Measurements from ENCODE around the gene AGTRAP.

The AGTRAP gene

GRCh38 chr1:11764519-11764918 is 28.6 kb downstream of the AGTRAP start:
- no peak for DNase-seq

- no peak for DNase-seq
Observed at GRCh38 chr1:11765661-11766428, 29.9 kb downstream of the AGTRAP start.

GRCh38 chr1:11766429-11766776 is 30.5 kb downstream of the AGTRAP start:
- no peak for DNase-seq

GRCh38 chr1:11767922-11768704 is 32.2 kb downstream of the AGTRAP start:
- DNase-seq = no peak

DNA sequence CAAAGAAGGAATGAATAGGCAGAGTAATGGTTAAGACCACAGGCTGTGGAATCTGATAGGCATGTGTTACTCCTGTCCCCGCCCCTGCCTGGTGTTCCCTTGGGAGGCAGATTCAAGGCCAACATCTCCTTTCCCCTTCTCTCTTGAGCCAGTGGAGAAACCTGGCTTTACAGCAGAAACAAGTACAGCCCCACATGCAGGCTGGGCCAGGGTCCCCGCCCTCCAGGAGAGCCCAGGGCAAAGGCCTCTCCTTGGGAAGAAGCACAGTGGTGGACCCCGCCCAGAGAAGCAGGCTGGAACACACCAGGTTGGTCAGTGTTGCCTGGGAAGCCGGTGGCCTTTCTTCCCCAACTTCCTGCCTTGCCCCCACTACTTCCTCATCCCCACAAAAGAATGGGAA is 32.9 kb downstream of the AGTRAP start:
- DNase-seq = no peak

DNA sequence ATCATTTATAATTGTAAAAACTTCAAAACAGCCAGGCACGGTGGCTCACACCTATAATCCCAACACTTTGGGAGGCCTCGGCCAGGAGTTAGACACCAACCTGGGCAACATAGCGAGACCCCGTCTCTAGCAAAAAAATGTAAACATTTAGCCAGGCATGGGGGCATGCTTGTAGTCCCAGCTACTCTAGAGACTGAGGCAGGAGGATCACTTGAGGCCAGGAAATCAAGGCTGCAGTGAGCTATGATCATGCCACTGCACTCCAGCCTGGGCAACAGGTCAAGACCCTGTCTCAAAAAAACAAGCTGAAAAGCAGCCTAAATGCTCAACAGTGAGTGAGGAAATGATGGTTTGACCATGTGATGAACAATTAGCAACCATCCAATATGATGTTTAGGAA is 33.3 kb downstream of the AGTRAP start:
- DNase-seq = no peak

DNA sequence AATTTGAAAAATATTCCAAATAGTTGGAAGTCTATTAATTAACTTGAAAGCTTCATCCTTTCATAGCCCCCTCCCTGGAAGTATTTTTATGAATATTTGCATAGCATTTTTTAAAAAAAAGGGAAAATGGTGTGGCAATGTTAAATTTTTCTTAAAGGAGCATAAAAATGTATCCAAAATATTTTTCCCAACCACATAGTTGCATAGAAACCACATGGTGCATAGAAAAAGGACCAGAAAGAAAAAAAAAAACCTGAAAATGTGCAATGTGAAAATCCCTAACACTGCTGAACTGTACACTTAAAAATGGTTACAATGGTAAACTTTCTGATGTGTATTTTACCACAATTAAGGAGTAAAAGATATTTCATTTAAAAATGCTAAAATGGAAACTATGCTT is 34.1 kb downstream of the AGTRAP start:
- no peak for DNase-seq

DNA sequence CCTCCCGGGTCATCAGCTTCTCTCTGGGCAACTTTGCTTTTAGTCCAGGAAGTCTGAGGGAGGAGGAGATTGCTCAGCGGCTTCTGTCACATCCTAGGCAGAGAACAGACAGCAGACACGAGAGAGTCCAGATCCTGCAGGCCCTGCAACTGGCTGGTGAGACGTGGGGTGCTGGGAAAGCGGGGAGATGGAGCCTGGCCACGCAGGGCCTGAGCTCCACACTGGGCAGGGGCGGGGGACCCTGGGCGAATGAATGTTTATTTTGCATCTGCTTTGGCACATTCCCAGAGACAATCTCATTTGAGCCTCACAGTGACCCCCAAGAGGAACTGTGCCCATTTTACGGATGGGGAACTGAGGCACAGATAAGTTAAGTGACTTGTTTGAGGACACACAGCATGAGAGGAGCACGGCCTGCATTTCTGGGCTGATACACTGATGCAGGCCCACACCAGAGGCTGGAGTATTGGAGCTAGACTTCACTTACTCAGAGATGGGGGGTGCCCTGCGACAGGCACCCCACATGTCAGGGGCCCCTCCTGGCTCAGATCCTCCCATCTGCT is 35.6 kb downstream of the AGTRAP start:
- DNase-seq = no peak

DNA sequence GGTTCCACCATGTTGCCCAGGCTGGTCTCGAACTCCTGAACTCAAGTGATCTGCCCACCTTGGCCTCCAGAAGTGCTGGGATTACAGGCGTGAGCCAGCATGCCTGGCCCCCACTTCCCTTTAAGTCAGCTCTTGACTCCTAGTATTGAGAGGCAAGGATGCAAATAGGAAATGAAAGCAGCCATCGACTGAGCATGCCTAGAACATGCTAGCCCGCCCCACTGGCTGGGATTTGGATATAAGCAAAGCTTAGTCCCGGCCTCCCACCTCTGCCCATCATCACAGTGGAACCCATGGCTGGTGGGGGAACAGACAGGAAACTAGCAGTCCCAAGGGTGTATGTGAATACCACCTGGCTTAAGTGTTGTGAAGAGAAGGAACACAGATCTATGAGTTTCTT is 36.5 kb downstream of the AGTRAP start:
- no peak for DNase-seq

DNA sequence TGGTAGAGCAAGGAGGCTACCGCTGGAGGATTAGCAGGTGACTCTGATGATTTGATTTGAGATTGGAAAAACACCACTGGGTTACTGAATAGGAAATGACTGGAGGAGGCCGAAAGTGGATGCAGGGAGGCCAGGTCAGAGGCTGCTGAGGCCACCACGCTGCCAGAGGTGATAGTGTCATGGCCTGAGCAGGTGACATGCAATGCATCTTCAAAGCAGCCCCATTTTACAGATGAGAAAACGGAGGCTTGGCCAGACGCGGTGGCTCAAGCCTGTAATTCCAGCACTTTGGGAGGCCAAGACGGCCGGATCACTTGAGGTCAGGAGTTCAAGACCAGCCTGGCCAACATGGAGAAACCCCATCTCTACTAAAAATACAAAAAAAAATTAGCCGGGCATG is 38.8 kb downstream of the AGTRAP start:
- DNase-seq = no peak

GRCh38 chr1:11777658-11778322 is 41.9 kb downstream of the AGTRAP start:
- no peak for DNase-seq

GRCh38 chr1:11778336-11778735 is 42.4 kb downstream of the AGTRAP start:
- DNase-seq = no peak

DNA sequence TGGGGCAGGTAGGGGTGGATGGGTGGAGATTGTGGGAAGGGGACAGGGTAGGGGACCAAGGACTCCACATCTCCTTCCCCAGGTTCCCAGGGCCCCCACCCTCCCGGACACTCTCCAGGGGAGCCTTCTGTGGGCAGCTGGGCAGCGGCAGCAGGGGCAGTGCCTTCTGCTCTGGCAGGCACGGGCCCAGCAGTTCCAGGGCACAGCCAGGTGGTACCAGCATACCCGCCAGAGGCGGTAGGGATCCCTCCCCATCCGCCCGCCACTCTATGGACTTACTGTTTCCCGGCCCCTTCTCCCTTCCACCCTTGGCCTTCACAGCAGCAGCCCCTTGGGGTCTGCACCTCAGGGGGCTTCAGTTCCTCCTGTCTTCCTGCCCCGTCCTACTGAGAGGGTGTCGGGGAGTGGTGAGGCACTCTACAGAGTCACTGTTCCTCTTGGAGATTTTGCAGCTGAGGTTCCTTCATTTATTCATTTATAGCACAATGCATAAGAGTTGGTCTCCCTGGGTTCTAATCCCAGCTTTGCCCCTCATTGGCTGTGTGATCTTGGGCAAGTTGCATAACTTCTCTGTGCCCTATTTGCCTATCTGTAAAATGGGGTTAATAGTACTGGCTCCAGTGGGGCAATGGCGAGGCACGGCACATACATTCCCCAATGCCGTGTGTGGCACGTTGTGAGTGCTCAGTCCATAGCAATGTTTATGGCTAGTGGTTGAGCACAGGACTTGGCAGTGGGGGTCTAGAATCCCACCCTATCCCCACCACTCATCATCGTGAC is 43.1 kb downstream of the AGTRAP start:
- DNase-seq = no peak

- no peak for DNase-seq
Observed at GRCh38 chr1:11779715-11780379, 43.9 kb downstream of the AGTRAP start.

DNA sequence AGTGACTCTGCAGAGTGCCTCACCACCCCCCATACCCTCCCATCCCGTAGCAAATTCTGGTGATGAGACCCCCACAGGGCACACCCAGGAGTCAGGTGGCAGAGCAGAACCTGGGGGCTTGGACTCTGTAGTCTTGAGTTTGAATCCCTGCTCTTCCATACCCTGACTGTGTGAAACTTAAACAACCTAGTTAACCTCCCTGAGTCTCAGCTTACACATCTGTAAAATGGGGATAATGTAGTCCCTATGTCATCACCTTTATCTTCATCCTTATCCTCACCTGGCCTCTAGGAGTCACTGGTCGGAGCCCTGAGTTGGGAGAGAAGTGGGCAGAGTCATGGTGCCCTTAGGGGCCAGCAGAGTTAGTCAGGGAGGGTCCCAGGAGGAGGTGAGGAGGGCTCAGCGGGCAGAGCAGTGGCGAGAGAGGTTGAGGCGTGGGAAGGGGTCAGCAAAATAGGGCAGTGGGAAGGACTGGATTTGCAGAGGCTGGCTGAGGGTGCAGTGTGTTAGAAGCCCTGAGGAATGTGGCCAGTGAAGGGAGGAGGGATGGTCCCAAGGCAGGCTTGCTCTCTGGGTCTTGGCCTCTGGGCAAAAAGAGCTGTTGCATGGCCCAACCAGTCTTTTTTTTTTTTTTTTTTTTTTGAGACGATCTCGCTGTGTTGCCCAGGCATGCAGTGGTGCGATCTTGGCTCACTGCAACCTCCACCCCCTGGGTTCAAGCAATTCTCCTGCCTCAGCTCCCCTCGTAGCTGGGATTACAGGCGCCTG is 44.6 kb downstream of the AGTRAP start:
- DNase-seq = no peak

- no peak for DNase-seq
Observed at GRCh38 chr1:11781297-11781696, 45.4 kb downstream of the AGTRAP start.

- no peak for DNase-seq
Observed at GRCh38 chr1:11782127-11782708, 46.3 kb downstream of the AGTRAP start.

DNA sequence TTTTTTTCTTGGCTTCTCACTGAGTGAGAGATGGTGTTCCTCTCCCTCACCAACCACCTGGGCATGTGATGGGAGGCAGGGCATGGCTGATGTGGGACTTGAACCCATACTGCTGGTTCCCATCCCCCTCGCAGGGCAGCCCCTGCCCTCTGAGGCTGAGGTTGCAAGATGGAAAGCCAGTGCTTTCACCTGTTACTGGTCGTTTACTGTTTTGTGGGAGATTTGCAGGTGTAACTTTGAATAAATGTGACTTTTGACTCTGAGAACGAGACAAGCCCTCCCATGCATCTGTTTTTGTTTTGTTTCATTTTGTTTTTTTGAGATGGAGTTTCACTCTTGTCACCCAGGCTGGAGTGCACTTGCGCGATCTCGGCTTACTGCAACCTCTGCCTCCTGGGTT is 47.6 kb downstream of the AGTRAP start:
- no peak for DNase-seq

GRCh38 chr1:11784256-11784992 is 48.5 kb downstream of the AGTRAP start:
- DNase-seq = no peak

All from activated CD4-positive, alpha-beta T cell treated with anti-CD3 and anti-CD28 coated beads for 4 hours (primary cell).